Naive thymus-derived CD4-positive, alpha-beta T cell (primary cell): ENCODE measurements around the gene CREB5. TPM values are rescaled to one million over a fixed set of nuclear protein-coding genes. Genes with fewer than 3 reads are reported as not detected.

ENCODE experiments used
- ATAC-seq: fragments of 150-1000 bp; cut with Tn5 transposase; 2 replicates; pipeline ENCODE4 v1.10.0; 2021; ENCODE audit warnings: mild to moderate bottlenecking, moderate library complexity
- CTCF ChIA-PET: fragments of 350-600 bp; sonication (Branson Sonifier 250); formaldehyde crosslinking; loops from one replicate; lab custom pipeline; 2021; ENCODE audit warnings: antibody characterized with exemption; lab: Charles Lee
- POLR2A ChIA-PET: fragments of 350-600 bp; sonication (Branson Sonifier 250); formaldehyde crosslinking; loops from one replicate; lab custom pipeline; 2021; ENCODE audit warnings: antibody characterized with exemption, inconsistent platforms; lab: Charles Lee
- DNase-seq, 9 donors: peaks; one replicate each; pipeline versions ENCODE4 v3.0.0 to v3.0.0-alpha.2; 2020 to 2022; ENCODE audit warnings: mixed read lengths in 1 of 9
- H3K27ac ChIP-seq: one replicate; pipeline ENCODE4 v1.7.0; 2013; ENCODE audit warnings: mild to moderate bottlenecking, low read depth, low read length, moderate library complexity
- H3K27me3 ChIP-seq, 2 donors: one replicate each; pipeline ENCODE4 v1.7.0; 2013; ENCODE audit warnings: low read length in 2 of 2, mild to moderate bottlenecking in 2 of 2, moderate library complexity in 2 of 2; ENCODE audit not compliant: control insufficient read depth in 2 of 2, insufficient read depth in 2 of 2
- H3K36me3 ChIP-seq, 3 experiments: 1 replicate in 2 of 3; 2 replicates in 1 of 3; pipeline ENCODE4 v1.7.0; 2013; ENCODE audit warnings: low read length in 3 of 3, mild to moderate bottlenecking in 3 of 3, moderate library complexity in 1 of 3; ENCODE audit not compliant: insufficient read depth in 3 of 3, control insufficient read depth in 2 of 3
- H3K4me1 ChIP-seq, 2 donors: one replicate each; pipeline ENCODE4 v1.7.0; 2013; ENCODE audit warnings: low read length in 2 of 2, mild to moderate bottlenecking in 2 of 2, moderate library complexity in 1 of 2; ENCODE audit not compliant: control insufficient read depth in 2 of 2, insufficient read depth in 2 of 2
- H3K4me3 ChIP-seq: 2 replicates; pipeline ENCODE4 v1.7.0; 2013; ENCODE audit warnings: mild to moderate bottlenecking, low read length
- H3K9me3 ChIP-seq, 3 experiments: 1 replicate in 2 of 3; 2 replicates in 1 of 3; pipeline ENCODE4 v1.7.0; 2013; ENCODE audit warnings: low read length in 3 of 3; ENCODE audit not compliant: control insufficient read depth in 2 of 3
- H3K27ac Mint-ChIP-seq, 9 donors: one replicate each; pipeline ENCODE4 v1.8.0; 2020 to 2022; ENCODE audit warnings: mixed read lengths in 9 of 9, mild to moderate bottlenecking in 8 of 9, moderate library complexity in 5 of 9, inconsistent platforms in 2 of 9
- H3K27me3 Mint-ChIP-seq, 5 donors: one replicate each; pipeline ENCODE4 v1.8.0; 2021 to 2022; ENCODE audit warnings: mixed read lengths in 5 of 5, mild to moderate bottlenecking in 1 of 5
- H3K36me3 Mint-ChIP-seq, 5 donors: one replicate each; pipeline ENCODE4 v1.8.0; 2020 to 2022; ENCODE audit warnings: mixed read lengths in 5 of 5, mild to moderate bottlenecking in 3 of 5, inconsistent platforms in 1 of 5
- H3K4me1 Mint-ChIP-seq, 7 donors: one replicate each; pipeline ENCODE4 v1.8.0; 2020 to 2022; ENCODE audit warnings: mixed read lengths in 7 of 7, mild to moderate bottlenecking in 3 of 7, inconsistent platforms in 1 of 7
- H3K4me3 Mint-ChIP-seq, 10 donors: one replicate each; pipeline ENCODE4 v1.8.0; 2020 to 2022; ENCODE audit warnings: mild to moderate bottlenecking in 10 of 10, mixed read lengths in 10 of 10, moderate library complexity in 6 of 10, inconsistent platforms in 2 of 10
- H3K9me3 Mint-ChIP-seq, 11 donors: one replicate each; pipeline ENCODE4 v1.8.0; 2020 to 2022; ENCODE audit warnings: mixed read lengths in 11 of 11, mild to moderate bottlenecking in 4 of 11, inconsistent platforms in 1 of 11, moderate library complexity in 1 of 11
- intact Hi-C, 2 donors: fragments of 100-400 bp; cut with micrococcal nuclease; formaldehyde crosslinking; loops; one replicate each; pipeline ENCODE4 v1.15.1; 2023
- polyA plus RNA-seq, 2 donors: library from polyadenylated mRNA; unstranded; fragments of 300-500 nt; fragmentation: Illumina TruSeq; gene quantifications; one replicate each; pipeline ENCODE4 v1.2.3, GENCODE V29; 2021
- total RNA-seq, 6 experiments: library from RNA in 5 of 6; stranded (reverse) in 5 of 6; gene quantifications; 1 replicate in 5 of 6; 2 replicates in 1 of 6; pipeline ENCODE4 v1.2.3 and lab custom pipeline; 2021 to 2026

The CREB5 gene
- total and polyA plus RNA-seq, 7 experiments from 2014 or later = 0.22 to 18.4 (median 3.6) TPM; not detected in 4

DNA sequence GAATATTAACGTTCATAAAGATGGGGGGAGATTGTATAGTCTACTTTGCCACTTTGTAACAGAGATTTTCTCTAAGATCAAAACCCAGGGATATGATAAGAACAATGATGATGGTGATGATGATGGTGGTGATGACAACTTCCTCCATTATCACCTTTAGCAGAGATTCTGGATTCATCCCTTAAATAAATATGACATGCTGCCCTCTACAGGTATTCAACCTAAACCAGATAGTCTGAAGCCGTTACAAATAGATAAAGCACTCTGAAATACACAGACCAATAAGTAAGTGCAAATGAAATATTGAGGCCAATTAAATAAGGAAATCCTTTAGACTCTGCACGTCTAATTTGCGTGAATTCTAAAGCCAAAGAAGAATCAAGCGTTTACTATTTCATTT is 211.5 kb downstream of the CREB5 start:
- H3K4me1 Mint-ChIP-seq = no peaks in the 10 kb centered on the region
- ATAC-seq = no peak
- CTCF ChIA-PET = no interaction called here
- POLR2A ChIA-PET = no interaction called here
- intact Hi-C loops = no loop called here
- H3K27me3 Mint-ChIP-seq = peaks cover 0 to 21% (median 18%) of the 10 kb centered on the region in 5 donors
- Histone ChIP-seq H3K27me3 (no peaks in the 10 kb centered on the region), H3K9me3 (no peaks in the 10 kb centered on the region), H3K36me3 (no peaks in the 10 kb centered on the region), H3K27ac (no peak overlapping the region), H3K4me1 (no peaks in the 10 kb centered on the region), H3K4me3 (no peak overlapping the region)
- H3K27ac Mint-ChIP-seq = no peak overlapping the region
- no peak for DNase-seq
- no peaks in the 10 kb centered on the region for H3K9me3 Mint-ChIP-seq
- no peaks in the 10 kb centered on the region for H3K36me3 Mint-ChIP-seq
- H3K4me3 Mint-ChIP-seq = no peak overlapping the region

DNA sequence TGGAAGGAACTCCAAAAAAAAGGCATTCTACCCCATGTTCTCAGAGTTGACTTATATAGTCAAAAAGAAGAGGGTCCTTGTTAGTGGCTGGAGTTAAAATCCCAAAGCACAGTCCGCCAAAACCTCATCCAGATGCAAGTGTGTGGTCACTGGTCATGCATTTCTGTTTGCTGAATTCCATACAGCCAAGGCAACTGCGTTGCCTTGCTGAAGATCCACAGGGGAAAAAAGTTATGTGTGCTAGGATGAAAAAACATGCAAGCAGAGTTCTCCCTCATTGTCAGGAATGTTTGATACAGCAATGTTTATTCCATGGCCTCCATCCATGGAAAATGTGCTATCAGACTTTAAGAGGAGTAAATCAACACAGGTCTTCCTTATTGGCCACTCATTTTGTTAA is 213.1 kb downstream of the CREB5 start:
- Histone ChIP-seq H3K27ac (no peak overlapping the region), H3K36me3 (no peaks in the 10 kb centered on the region), H3K9me3 (no peaks in the 10 kb centered on the region), H3K4me1 (no peaks in the 10 kb centered on the region), H3K4me3 (no peak overlapping the region), H3K27me3 (no peaks in the 10 kb centered on the region)
- DNase-seq (no peak), ATAC-seq (no peak)
- Mint-ChIP-seq H3K27me3 (peaks cover 0 to 26% (median 20%) of the 10 kb centered on the region in 5 donors), H3K9me3 (no peaks in the 10 kb centered on the region), H3K4me1 (no peaks in the 10 kb centered on the region), H3K4me3 (no peak overlapping the region), H3K27ac (no peak overlapping the region), H3K36me3 (no peaks in the 10 kb centered on the region)
- CTCF ChIA-PET = no interaction called here
- POLR2A ChIA-PET = no interaction called here
- intact Hi-C loops = loop anchor here in 1 of 2 donors (5.0 kb wide), 1 partner anchor 328 kb away; no protein-coding TSS in a partner anchor

DNA sequence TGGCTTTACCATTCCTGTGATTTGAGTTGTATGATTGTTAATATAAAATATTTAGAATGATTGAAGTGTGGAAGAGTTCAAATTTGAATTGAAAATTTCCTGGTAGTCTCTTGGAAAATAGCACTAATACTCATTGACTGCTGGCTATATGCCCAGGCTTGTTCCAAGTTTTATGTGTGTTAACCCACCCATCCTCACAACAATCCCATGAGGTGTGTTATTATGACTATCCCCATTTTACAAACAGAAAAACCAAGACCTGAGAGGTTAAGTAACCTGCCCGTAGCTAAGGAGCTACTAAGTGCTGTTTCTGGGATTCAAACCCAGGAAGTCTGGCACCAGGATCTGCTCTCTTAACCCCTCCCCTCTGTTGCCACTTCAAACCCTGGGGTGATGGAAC is 213.9 kb downstream of the CREB5 start:
- no peaks in the 10 kb centered on the region for H3K4me1 ChIP-seq
- H3K27me3 Mint-ChIP-seq = peaks cover 0 to 26% (median 22%) of the 10 kb centered on the region in 5 donors
- H3K4me3 ChIP-seq = no peak overlapping the region
- no peaks in the 10 kb centered on the region for H3K36me3 Mint-ChIP-seq
- POLR2A ChIA-PET = no interaction called here
- no peaks in the 10 kb centered on the region for H3K27me3 ChIP-seq
- H3K9me3 Mint-ChIP-seq = no peaks in the 10 kb centered on the region
- no peak for DNase-seq
- intact Hi-C loops = loop anchor here (1.0 to 5.0 kb wide), 3 partner anchors 237 to 329 kb away; no protein-coding TSS in a partner anchor
- ATAC-seq = no peak
- no peak overlapping the region for H3K4me3 Mint-ChIP-seq
- no peaks in the 10 kb centered on the region for H3K36me3 ChIP-seq
- no peak overlapping the region for H3K27ac ChIP-seq
- CTCF ChIA-PET = no interaction called here
- no peaks in the 10 kb centered on the region for H3K9me3 ChIP-seq
- no peak overlapping the region for H3K27ac Mint-ChIP-seq
- H3K4me1 Mint-ChIP-seq = no peaks in the 10 kb centered on the region

DNA sequence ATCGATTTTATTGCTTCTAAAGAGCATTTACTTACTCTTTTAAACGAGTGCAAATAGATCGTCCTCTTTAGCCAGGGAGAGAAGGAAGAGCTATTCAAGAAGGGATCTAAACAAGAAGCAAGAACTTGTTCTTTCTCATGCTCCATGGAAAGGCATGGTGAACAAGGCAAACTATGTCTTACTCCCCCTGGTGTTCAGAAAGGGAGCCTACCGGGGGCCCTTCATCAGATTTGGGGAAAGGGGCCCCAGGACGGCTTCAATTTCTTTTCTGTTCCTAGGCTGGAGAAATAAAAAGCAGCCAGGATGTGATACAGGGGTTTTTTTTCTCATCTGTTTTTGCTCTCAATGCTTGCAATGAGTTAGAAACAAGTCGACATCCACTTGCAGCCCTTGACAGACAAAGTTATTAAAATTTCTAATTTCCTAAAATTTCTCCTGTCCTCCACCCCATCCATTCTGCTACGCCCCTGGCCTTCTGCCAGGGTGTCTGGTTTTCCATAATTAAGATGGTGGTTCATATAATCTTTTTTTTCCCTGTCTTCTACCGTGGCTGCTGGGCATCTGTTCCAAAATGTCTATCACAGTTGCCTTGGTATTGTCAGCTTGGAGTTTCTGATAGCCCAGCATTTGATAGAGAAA is 214.4 kb downstream of the CREB5 start:
- H3K27me3 ChIP-seq = no peaks in the 10 kb centered on the region
- H3K4me1 ChIP-seq = no peaks in the 10 kb centered on the region
- CTCF ChIA-PET = no interaction called here
- no peaks in the 10 kb centered on the region for H3K36me3 ChIP-seq
- intact Hi-C loops = loop anchor here (1.0 to 5.0 kb wide), 3 partner anchors 237 to 329 kb away; no protein-coding TSS in a partner anchor
- DNase-seq = peak in 1 of 9 donors; percentile 14
- Mint-ChIP-seq H3K4me3 (no peak overlapping the region), H3K27me3 (peaks cover 0 to 29% (median 25%) of the 10 kb centered on the region in 5 donors), H3K4me1 (no peaks in the 10 kb centered on the region), H3K9me3 (no peaks in the 10 kb centered on the region), H3K36me3 (no peaks in the 10 kb centered on the region), H3K27ac (no peak overlapping the region)
- POLR2A ChIA-PET = no interaction called here
- H3K9me3 ChIP-seq = no peaks in the 10 kb centered on the region
- H3K4me3 ChIP-seq = no peak overlapping the region
- no peak overlapping the region for H3K27ac ChIP-seq
- no peak for ATAC-seq

DNA sequence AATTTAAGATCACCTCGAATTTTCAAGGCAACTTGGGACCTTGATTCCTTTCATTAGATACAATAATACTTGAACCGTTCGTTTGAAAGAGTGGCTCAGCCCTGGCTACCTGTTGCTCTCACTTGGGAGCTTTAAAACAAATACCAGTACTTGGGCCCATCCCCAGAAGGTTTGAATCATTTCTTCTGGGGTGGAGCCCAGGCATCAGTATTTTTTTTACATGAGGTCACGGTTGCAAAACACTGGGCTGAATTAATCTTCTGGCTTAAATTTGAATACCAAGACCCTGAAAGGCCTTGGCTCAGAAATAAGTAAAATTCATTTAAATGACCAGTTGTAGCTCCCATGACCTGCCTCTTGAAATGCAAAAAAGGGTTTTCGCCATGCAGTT is 214.9 kb downstream of the CREB5 start:
- ATAC-seq = no peak
- Histone ChIP-seq H3K36me3 (no peaks in the 10 kb centered on the region), H3K4me3 (no peak overlapping the region), H3K27me3 (no peaks in the 10 kb centered on the region), H3K27ac (no peak overlapping the region), H3K9me3 (no peaks in the 10 kb centered on the region), H3K4me1 (no peaks in the 10 kb centered on the region)
- Mint-ChIP-seq H3K4me1 (no peaks in the 10 kb centered on the region), H3K27me3 (peaks cover 0 to 30% (median 23%) of the 10 kb centered on the region in 5 donors), H3K9me3 (no peaks in the 10 kb centered on the region), H3K27ac (no peak overlapping the region), H3K36me3 (no peaks in the 10 kb centered on the region), H3K4me3 (no peak overlapping the region)
- ChIA-PET POLR2A (no interaction called here), CTCF (no interaction called here)
- no peak for DNase-seq
- intact Hi-C loops = loop anchor here in 1 of 2 donors (5.0 kb wide), 1 partner anchor 330 kb away; no protein-coding TSS in a partner anchor

DNA sequence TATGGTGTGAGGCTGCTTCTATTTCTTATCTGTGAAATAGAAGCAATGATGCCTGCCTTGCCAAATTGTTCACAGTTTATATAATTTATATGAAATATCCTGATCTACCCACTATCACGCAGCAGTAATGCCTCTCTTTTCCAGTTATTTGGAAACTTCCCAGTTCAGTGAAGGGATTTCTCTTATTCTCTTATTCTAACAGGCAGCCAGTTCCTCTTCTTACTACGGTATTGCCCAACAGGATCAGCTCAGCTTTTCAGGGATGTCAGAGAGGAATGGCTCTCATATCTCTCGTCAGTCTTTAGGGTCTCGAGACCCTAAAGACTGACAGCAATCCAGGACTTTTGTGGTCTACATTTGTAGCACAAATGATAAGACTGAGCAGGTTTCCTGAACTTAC is 215.6 kb downstream of the CREB5 start:
- H3K4me3 ChIP-seq = no peak overlapping the region
- H3K27ac ChIP-seq = no peak overlapping the region
- no peak overlapping the region for H3K27ac Mint-ChIP-seq
- ChIA-PET CTCF (no interaction called here), POLR2A (no interaction called here)
- no peak for DNase-seq
- no peaks in the 10 kb centered on the region for H3K36me3 Mint-ChIP-seq
- no peak for ATAC-seq
- intact Hi-C loops = loop anchor here in 1 of 2 donors (5.0 kb wide), 1 partner anchor 331 kb away; no protein-coding TSS in a partner anchor
- H3K9me3 ChIP-seq = no peaks in the 10 kb centered on the region
- H3K4me1 ChIP-seq = no peaks in the 10 kb centered on the region
- no peak overlapping the region for H3K4me3 Mint-ChIP-seq
- H3K27me3 ChIP-seq = no peaks in the 10 kb centered on the region
- no peaks in the 10 kb centered on the region for H3K9me3 Mint-ChIP-seq
- H3K36me3 ChIP-seq = no peaks in the 10 kb centered on the region
- H3K27me3 Mint-ChIP-seq = peaks cover 2 to 34% (median 28%) of the 10 kb centered on the region in 5 donors
- H3K4me1 Mint-ChIP-seq = no peaks in the 10 kb centered on the region
